ENCODE data around the gene ALDH3B2. TPM values are rescaled to one million over a fixed set of nuclear protein-coding genes. Genes with fewer than 3 reads are reported as not detected.

The ALDH3B2 gene
- total RNA-seq, 1 experiment from 2014 or later = 0.13 TPM

DNA sequence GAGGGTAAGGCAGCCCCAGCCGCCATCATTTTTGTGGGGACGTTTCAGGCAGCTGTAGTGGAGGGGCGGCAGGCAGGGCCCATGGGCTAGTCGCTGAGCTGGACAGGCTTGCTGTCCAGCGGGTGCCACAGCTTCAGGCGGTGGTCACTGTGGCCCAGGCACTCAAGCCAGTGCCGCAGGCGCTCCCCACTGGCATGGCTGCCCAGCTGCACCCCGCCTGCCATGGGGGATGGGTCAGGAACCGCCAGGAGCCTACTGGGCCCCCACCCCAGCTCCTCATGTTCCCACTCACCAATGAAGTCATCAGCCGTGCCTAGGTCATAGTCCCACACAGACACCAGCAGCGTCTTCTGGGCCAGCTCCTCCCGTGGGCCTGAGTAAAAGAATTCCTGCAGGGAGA is 61.7 kb downstream of the ALDH3B2 start:
- Mint-ChIP-seq H3K27me3 (ENCODE audit: low read depth) (peaks cover 21% of the 10 kb centered on the region), H3K4me3 (no peak overlapping the region), H3K27ac (no peak overlapping the region), H3K9me3 (no peaks in the 10 kb centered on the region), H3K4me1 (peaks cover 30% of the 10 kb centered on the region), H3K36me3 (peaks cover 21% of the 10 kb centered on the region)
- ATAC-seq = no peak
- POLR2A ChIA-PET = no interaction called here
- CTCF ChIA-PET = interaction anchor here (1.1 to 10.2 kb wide), 4 partner anchors 17 to 40 kb away, joined by 3 to 200 read pairs (median 36); partner anchors contain the start of genes GSTP1 and NUDT8
- TF ChIP-seq, protein P1, sequence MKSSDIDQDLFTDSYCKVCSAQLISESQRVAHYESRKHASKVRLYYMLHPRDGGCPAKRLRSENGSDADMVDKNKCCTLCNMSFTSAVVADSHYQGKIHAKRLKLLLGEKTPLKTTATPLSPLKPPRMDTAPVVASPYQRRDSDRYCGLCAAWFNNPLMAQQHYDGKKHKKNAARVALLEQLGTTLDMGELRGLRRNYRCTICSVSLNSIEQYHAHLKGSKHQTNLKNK (CRISPR knock-in tag; IDR thresholded peaks at IDR 0.05) = no peak
- TF ChIP-seq, protein P2, sequence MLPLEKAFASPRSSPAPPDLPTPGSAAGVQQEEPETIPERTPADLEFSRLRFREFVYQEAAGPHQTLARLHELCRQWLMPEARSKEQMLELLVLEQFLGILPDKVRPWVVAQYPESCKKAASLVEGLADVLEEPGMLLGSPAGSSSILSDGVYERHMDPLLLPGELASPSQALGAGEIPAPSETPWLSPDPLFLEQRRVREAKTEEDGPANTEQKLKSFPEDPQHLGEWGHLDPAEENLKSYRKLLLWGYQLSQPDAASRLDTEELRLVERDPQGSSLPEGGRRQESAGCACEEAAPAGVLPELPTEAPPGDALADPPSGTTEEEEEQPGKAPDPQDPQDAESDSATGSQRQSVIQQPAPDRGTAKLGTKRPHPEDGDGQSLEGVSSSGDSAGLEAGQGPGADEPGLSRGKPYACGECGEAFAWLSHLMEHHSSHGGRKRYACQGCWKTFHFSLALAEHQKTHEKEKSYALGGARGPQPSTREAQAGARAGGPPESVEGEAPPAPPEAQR (CRISPR knock-in tag; IDR thresholded peaks at IDR 0.05) = no peak
- TF ChIP-seq HMGA2 (CRISPR knock-in tag; IDR thresholded peaks at IDR 0.05) (no peak), SP1 (CRISPR knock-in tag; conservative IDR thresholded peaks at IDR 0.05) (no peak), FOXJ3 (CRISPR knock-in tag; IDR thresholded peaks at IDR 0.05; ENCODE audit: borderline replicate concordance) (no peak), SMAD4 (CRISPR knock-in tag; IDR thresholded peaks at IDR 0.05) (no peak), NFE2L1 (CRISPR knock-in tag; IDR thresholded peaks at IDR 0.05) (no peak), ETV6 (CRISPR knock-in tag; IDR thresholded peaks at IDR 0.05) (no peak), ZNF232 (CRISPR knock-in tag; IDR thresholded peaks at IDR 0.05) (no peak), NR1H2 (CRISPR knock-in tag; IDR thresholded peaks at IDR 0.05) (no peak), SOX15 (CRISPR knock-in tag; IDR thresholded peaks at IDR 0.05) (no peak)
- TF ChIP-seq, protein P3, sequence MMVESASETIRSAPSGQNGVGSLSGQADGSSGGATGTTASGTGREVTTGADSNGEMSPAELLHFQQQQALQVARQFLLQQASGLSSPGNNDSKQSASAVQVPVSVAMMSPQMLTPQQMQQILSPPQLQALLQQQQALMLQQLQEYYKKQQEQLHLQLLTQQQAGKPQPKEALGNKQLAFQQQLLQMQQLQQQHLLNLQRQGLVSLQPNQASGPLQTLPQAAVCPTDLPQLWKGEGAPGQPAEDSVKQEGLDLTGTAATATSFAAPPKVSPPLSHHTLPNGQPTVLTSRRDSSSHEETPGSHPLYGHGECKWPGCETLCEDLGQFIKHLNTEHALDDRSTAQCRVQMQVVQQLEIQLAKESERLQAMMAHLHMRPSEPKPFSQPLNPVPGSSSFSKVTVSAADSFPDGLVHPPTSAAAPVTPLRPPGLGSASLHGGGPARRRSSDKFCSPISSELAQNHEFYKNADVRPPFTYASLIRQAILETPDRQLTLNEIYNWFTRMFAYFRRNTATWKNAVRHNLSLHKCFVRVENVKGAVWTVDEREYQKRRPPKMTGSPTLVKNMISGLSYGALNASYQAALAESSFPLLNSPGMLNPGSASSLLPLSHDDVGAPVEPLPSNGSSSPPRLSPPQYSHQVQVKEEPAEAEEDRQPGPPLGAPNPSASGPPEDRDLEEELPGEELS (CRISPR knock-in tag; IDR thresholded peaks at IDR 0.05) = no peak
- TF ChIP-seq, protein P4, sequence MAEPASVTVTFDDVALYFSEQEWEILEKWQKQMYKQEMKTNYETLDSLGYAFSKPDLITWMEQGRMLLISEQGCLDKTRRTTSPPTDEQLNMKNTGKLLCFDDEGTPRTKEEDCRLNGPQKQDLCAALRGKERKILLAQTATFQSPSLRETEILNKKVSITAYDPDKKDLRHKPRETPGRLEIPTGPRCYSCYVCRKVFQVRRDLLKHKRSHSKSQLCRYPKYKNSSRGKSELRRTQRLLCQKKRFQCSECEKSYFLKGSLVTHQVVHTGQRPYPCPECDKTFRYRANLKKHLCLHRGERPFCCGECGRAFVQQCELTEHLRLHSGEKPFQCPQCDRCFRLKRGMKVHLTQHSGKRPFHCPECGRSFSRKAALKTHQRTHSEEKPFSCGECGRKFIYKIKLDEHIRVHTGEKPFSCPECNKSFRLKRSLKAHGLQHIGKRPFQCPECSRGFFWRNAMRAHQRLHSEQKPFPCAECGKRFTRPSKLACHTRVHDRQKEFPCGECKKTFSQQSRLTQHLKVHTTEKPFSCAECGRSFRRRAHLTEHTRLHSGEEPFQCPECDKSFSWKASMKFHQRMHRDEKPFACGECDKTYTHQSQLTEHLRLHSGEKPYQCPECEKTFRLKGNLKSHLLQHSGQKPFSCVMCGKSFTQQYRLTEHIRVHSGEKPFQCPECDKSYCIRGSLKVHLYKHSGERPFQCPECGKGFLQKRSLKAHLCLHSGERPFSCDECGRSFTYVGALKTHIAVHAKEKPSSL (CRISPR knock-in tag; conservative IDR thresholded peaks at IDR 0.05) = no peak
- TF ChIP-seq, protein P5, sequence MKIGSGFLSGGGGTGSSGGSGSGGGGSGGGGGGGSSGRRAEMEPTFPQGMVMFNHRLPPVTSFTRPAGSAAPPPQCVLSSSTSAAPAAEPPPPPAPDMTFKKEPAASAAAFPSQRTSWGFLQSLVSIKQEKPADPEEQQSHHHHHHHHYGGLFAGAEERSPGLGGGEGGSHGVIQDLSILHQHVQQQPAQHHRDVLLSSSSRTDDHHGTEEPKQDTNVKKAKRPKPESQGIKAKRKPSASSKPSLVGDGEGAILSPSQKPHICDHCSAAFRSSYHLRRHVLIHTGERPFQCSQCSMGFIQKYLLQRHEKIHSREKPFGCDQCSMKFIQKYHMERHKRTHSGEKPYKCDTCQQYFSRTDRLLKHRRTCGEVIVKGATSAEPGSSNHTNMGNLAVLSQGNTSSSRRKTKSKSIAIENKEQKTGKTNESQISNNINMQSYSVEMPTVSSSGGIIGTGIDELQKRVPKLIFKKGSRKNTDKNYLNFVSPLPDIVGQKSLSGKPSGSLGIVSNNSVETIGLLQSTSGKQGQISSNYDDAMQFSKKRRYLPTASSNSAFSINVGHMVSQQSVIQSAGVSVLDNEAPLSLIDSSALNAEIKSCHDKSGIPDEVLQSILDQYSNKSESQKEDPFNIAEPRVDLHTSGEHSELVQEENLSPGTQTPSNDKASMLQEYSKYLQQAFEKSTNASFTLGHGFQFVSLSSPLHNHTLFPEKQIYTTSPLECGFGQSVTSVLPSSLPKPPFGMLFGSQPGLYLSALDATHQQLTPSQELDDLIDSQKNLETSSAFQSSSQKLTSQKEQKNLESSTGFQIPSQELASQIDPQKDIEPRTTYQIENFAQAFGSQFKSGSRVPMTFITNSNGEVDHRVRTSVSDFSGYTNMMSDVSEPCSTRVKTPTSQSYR (CRISPR knock-in tag; IDR thresholded peaks at IDR 0.05) = no peak
- TF ChIP-seq, protein P6, sequence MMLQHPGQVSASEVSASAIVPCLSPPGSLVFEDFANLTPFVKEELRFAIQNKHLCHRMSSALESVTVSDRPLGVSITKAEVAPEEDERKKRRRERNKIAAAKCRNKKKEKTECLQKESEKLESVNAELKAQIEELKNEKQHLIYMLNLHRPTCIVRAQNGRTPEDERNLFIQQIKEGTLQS (CRISPR knock-in tag; conservative IDR thresholded peaks at IDR 0.05) = no peak
- TF ChIP-seq, protein P7, sequence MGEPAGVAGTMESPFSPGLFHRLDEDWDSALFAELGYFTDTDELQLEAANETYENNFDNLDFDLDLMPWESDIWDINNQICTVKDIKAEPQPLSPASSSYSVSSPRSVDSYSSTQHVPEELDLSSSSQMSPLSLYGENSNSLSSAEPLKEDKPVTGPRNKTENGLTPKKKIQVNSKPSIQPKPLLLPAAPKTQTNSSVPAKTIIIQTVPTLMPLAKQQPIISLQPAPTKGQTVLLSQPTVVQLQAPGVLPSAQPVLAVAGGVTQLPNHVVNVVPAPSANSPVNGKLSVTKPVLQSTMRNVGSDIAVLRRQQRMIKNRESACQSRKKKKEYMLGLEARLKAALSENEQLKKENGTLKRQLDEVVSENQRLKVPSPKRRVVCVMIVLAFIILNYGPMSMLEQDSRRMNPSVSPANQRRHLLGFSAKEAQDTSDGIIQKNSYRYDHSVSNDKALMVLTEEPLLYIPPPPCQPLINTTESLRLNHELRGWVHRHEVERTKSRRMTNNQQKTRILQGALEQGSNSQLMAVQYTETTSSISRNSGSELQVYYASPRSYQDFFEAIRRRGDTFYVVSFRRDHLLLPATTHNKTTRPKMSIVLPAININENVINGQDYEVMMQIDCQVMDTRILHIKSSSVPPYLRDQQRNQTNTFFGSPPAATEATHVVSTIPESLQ (CRISPR knock-in tag; IDR thresholded peaks at IDR 0.05) = no peak
- DNase-seq (ENCODE audit: low spot score) = no peak

Other genes starting within 250 kb of the ALDH3B2 start
- gene RPS6KB2, start 246.1 kb downstream of the ALDH3B2 start, total RNA-seq (2021) = 44.3 to 54.7 TPM (median 50.2 TPM) in 3 replicates
- gene PTPRCAP, start 236.9 kb downstream of the ALDH3B2 start, total RNA-seq (2021) = 3.5 to 4.0 TPM (median 3.6 TPM) in 3 replicates
- 100 to 109 TPM (median 102 TPM) in 3 replicates for gene CORO1B, start 231.1 kb downstream of the ALDH3B2 start, total RNA-seq (2021)
- not detected in 3 replicates for gene GPR152, start 221.9 kb downstream of the ALDH3B2 start, total RNA-seq (2021)
- 0.09 to 0.23 TPM in 2 of 3 replicates, not detected in the other for gene CABP4, start 219.3 kb downstream of the ALDH3B2 start, total RNA-seq (2021)
- 55.6 to 61.1 TPM (median 59.6 TPM) in 3 replicates for gene TMEM134, start 205.4 kb downstream of the ALDH3B2 start, total RNA-seq (2021)
- gene AIP, start 191.6 kb downstream of the ALDH3B2 start, total RNA-seq (2021) = 32.8 to 42.1 TPM (median 40.0 TPM) in 3 replicates
- 51.3 to 55.4 TPM (median 51.8 TPM) in 3 replicates for gene PITPNM1, start 169.3 kb downstream of the ALDH3B2 start, total RNA-seq (2021)
- gene CDK2AP2, start 166.5 kb downstream of the ALDH3B2 start, total RNA-seq (2021) = 47.6 to 53.1 TPM (median 52.5 TPM) in 3 replicates
- not detected in 3 replicates for gene CABP2, start 151.2 kb downstream of the ALDH3B2 start, total RNA-seq (2021)
- 1,404 to 1,452 TPM (median 1,412 TPM) in 3 replicates for gene GSTP1, start 90.8 kb downstream of the ALDH3B2 start, total RNA-seq (2021)
- 201 to 231 TPM (median 213 TPM) in 3 replicates for gene NDUFV1, start 67.7 kb downstream of the ALDH3B2 start, total RNA-seq (2021)
- 7.6 to 8.3 TPM (median 7.8 TPM) in 3 replicates for gene NUDT8, start 44.7 kb downstream of the ALDH3B2 start, total RNA-seq (2021)
- gene TBX10, start 34.9 kb downstream of the ALDH3B2 start, total RNA-seq (2021) = 0.21 TPM in 1 of 3 replicates, not detected in the others
- gene ACY3, start 23.9 kb downstream of the ALDH3B2 start, total RNA-seq (2021) = 0.27 TPM in 1 of 3 replicates, not detected in the others